HEK293 (cell line): ENCODE results near the gene AGTR1.

ENCODE experiments used
- CTCF ChIA-PET: fragments of 350-600 bp; formaldehyde crosslinking; extraction: SDS; loops from one replicate; lab custom pipeline; 2021; ENCODE audit warnings: antibody characterized with exemption; lab: Yijun Ruan, JAX
- POLR2A ChIA-PET: fragments of 300-600 bp; formaldehyde crosslinking; extraction: SDS; loops from one replicate; lab custom pipeline; 2020; ENCODE audit warnings: antibody characterized with exemption, inconsistent platforms; lab: Yijun Ruan, JAX
- H3K27ac ChIP-seq: fragments of 200-500 bp; sonication (Bioruptor generic); 2 replicates; pipeline ENCODE4 v1.5.1; 2014; ENCODE audit warnings: low read depth, low read length, control low read depth, inconsistent platforms; ENCODE audit errors: extremely low read depth
- H3K36me3 ChIP-seq, 2 experiments: fragments of 200-500 bp in 1 of 2; sonication (Bioruptor generic) in 1 of 2; 1 replicate in 1 of 2; 2 replicates in 1 of 2; pipeline ENCODE4 v1.5.1; 2014 to 2017; ENCODE audit warnings: inconsistent platforms in 2 of 2, low read length in 2 of 2; ENCODE audit not compliant: control insufficient read depth in 2 of 2, insufficient read depth in 1 of 2
- H3K4me1 ChIP-seq: fragments of 200-500 bp; sonication (Bioruptor generic); 2 replicates; pipeline ENCODE4 v1.5.1; 2014; ENCODE audit warnings: mild to moderate bottlenecking, low read length, inconsistent platforms; ENCODE audit not compliant: control insufficient read depth, insufficient read depth
- H3K4me3 ChIP-seq: 2 replicates; pipeline ENCODE4 v1.5.1; 2011; ENCODE audit warnings: low read depth, mild to moderate bottlenecking, control low read depth, low read length, moderate library complexity
- H3K9me3 ChIP-seq: fragments of 200-500 bp; sonication (Bioruptor generic); 2 replicates; pipeline ENCODE4 v1.5.1; 2014; ENCODE audit warnings: low read depth, low read length, inconsistent platforms; ENCODE audit not compliant: control insufficient read depth, insufficient read depth
- ATF2 ChIP-seq: fragments of 450-650 bp; formaldehyde crosslinking; IDR thresholded peaks from 2 replicates; pipeline ENCODE4 v1.5.1; 2016; ENCODE audit warnings: missing biosample characterization, missing genetic modification characterization, low read depth
- GLIS1 ChIP-seq: fragments of 450-650 bp; formaldehyde crosslinking; IDR thresholded peaks from 2 replicates; pipeline ENCODE4 v1.5.1; 2016; ENCODE audit warnings: missing biosample characterization, missing genetic modification characterization
- KLF1 ChIP-seq: fragments of 450-650 bp; formaldehyde crosslinking; IDR thresholded peaks from 2 replicates; pipeline ENCODE4 v1.5.1; 2016; ENCODE audit warnings: missing biosample characterization, missing genetic modification characterization
- SCRT2 ChIP-seq: fragments of 450-650 bp; formaldehyde crosslinking; IDR thresholded peaks from 2 replicates; pipeline ENCODE4 v1.5.1; 2016; ENCODE audit warnings: missing biosample characterization, missing genetic modification characterization
- ZBTB17 ChIP-seq: fragments of 450-650 bp; formaldehyde crosslinking; IDR thresholded peaks from 2 replicates; pipeline ENCODE4 v1.5.1; 2016; ENCODE audit warnings: missing biosample characterization, missing genetic modification characterization
- ZBTB44 ChIP-seq: fragments of 450-650 bp; IDR thresholded peaks from 2 replicates; pipeline ENCODE4 v1.5.1; 2018; ENCODE audit warnings: missing biosample characterization, mild to moderate bottlenecking, missing genetic modification characterization
- ZBTB48 ChIP-seq: fragments of 450-650 bp; formaldehyde crosslinking; IDR thresholded peaks from 2 replicates; pipeline ENCODE4 v1.5.1; 2016; ENCODE audit warnings: missing biosample characterization, missing genetic modification characterization
- ZNF169 ChIP-seq: fragments of 450-650 bp; formaldehyde crosslinking; IDR thresholded peaks from 2 replicates; pipeline ENCODE4 v1.5.1; 2016; ENCODE audit warnings: missing biosample characterization, missing genetic modification characterization
- ZNF2 ChIP-seq: fragments of 450-650 bp; formaldehyde crosslinking; IDR thresholded peaks from 2 replicates; pipeline ENCODE4 v1.5.1; 2016; ENCODE audit warnings: missing biosample characterization, missing genetic modification characterization
- ZNF202 ChIP-seq: fragments of 450-650 bp; formaldehyde crosslinking; IDR thresholded peaks from 2 replicates; pipeline ENCODE4 v1.5.1; 2016; ENCODE audit warnings: missing biosample characterization, missing genetic modification characterization, borderline replicate concordance
- ZNF211 ChIP-seq: fragments of 450-650 bp; formaldehyde crosslinking; IDR thresholded peaks from 2 replicates; pipeline ENCODE4 v1.5.1; 2016; ENCODE audit warnings: low read depth, missing biosample characterization, missing genetic modification characterization
- ZNF214 ChIP-seq: fragments of 450-650 bp; formaldehyde crosslinking; IDR thresholded peaks from 2 replicates; pipeline ENCODE4 v1.5.1; 2017; ENCODE audit warnings: missing biosample characterization, mild to moderate bottlenecking, missing genetic modification characterization, borderline replicate concordance
- ZNF239 ChIP-seq: fragments of 450-650 bp; formaldehyde crosslinking; IDR thresholded peaks from 2 replicates; pipeline ENCODE4 v1.5.1; 2016; ENCODE audit warnings: missing biosample characterization, missing genetic modification characterization
- ZNF24 ChIP-seq: fragments of 450-650 bp; formaldehyde crosslinking; IDR thresholded peaks from 2 replicates; pipeline ENCODE4 v1.5.1; 2016; ENCODE audit warnings: missing biosample characterization, missing genetic modification characterization
- ZNF398 ChIP-seq: fragments of 450-650 bp; formaldehyde crosslinking; IDR thresholded peaks from 2 replicates; pipeline ENCODE4 v1.5.1; 2017; ENCODE audit warnings: missing biosample characterization, missing genetic modification characterization
- ZNF510 ChIP-seq: fragments of 450-650 bp; formaldehyde crosslinking; IDR thresholded peaks from 2 replicates; pipeline ENCODE4 v1.5.1; 2018; ENCODE audit warnings: mild to moderate bottlenecking, missing genetic modification characterization, missing biosample characterization; ENCODE audit not compliant: insufficient replicate concordance
- ZNF529 ChIP-seq: fragments of 450-650 bp; formaldehyde crosslinking; IDR thresholded peaks from 2 replicates; pipeline ENCODE4 v1.5.1; 2017; ENCODE audit warnings: missing genetic modification characterization, missing biosample characterization; ENCODE audit not compliant: insufficient replicate concordance
- ZNF549 ChIP-seq: fragments of 450-650 bp; IDR thresholded peaks from 2 replicates; pipeline ENCODE4 v1.5.1; 2018; ENCODE audit warnings: missing biosample characterization, missing genetic modification characterization, mild to moderate bottlenecking, inconsistent platforms, moderate library complexity
- ZNF560 ChIP-seq: fragments of 450-650 bp; formaldehyde crosslinking; IDR thresholded peaks from 2 replicates; pipeline ENCODE4 v1.5.1; 2017; ENCODE audit warnings: missing biosample characterization, missing genetic modification characterization, borderline replicate concordance
- ZNF623 ChIP-seq: fragments of 450-650 bp; formaldehyde crosslinking; IDR thresholded peaks from 2 replicates; pipeline ENCODE4 v1.5.1; 2016; ENCODE audit warnings: missing biosample characterization, missing genetic modification characterization
- ZNF624 ChIP-seq: fragments of 450-650 bp; formaldehyde crosslinking; IDR thresholded peaks from 2 replicates; pipeline ENCODE4 v1.5.1; 2017; ENCODE audit warnings: missing biosample characterization, missing genetic modification characterization
- ZNF626 ChIP-seq: fragments of 450-650 bp; sonication (Bioruptor Pico); formaldehyde crosslinking; IDR thresholded peaks from 2 replicates; pipeline ENCODE4 v1.5.1; 2018; ENCODE audit warnings: missing biosample characterization, missing genetic modification characterization, inconsistent platforms
- ZNF792 ChIP-seq: fragments of 450-650 bp; formaldehyde crosslinking; IDR thresholded peaks from 2 replicates; pipeline ENCODE4 v1.5.1; 2016; ENCODE audit warnings: missing biosample characterization, missing genetic modification characterization
- ZNF830 ChIP-seq: fragments of 450-650 bp; IDR thresholded peaks from 2 replicates; pipeline ENCODE4 v1.5.0; 2018; ENCODE audit warnings: missing biosample characterization, missing genetic modification characterization, low read depth, mild to moderate bottlenecking, moderate library complexity
- TF ChIP-seq, protein P1 (sequence below): fragments of 450-650 bp; formaldehyde crosslinking; IDR thresholded peaks from 2 replicates; pipeline ENCODE4 v1.5.1; 2016; ENCODE audit warnings: missing biosample characterization, missing genetic modification characterization
- TF ChIP-seq, protein P2 (sequence below): fragments of 450-650 bp; formaldehyde crosslinking; IDR thresholded peaks from 2 replicates; pipeline ENCODE4 v1.5.1; 2016; ENCODE audit warnings: missing biosample characterization, missing genetic modification characterization

The AGTR1 gene

DNA sequence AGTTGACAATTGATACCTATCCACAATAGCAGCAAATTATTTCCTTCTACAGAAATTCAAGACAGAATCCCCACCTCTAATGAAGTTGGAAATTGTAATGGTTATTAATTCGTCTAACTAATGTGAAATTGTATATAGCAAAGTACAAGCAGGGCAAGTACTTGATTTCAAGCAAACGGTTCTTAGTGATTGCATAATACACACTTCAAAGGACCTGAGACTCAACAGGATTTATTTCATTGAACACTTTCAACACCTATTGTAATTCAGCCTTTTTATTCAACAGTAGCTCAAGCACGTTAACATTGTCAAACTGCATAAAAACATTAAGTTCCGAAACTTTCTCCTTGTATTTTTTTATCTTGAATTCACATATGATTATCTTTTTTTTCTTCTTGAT lies 40.2 kb upstream of the AGTR1 start:
- no peaks in the 10 kb centered on the region for H3K36me3 ChIP-seq
- no peaks in the 10 kb centered on the region for H3K4me1 ChIP-seq
- H3K27ac ChIP-seq: no peak overlapping the region
- no peak for TF ChIP-seq ZNF169
- no peak for TF ChIP-seq ZNF560 (tag by site-specific recombination)
- no peak for TF ChIP-seq ZNF202
- TF ChIP-seq, all 188 proteins: peak for 0
- H3K4me3 ChIP-seq: no peak overlapping the region
- CTCF ChIA-PET: no interaction called here
- H3K9me3 ChIP-seq: no peaks in the 10 kb centered on the region
- POLR2A ChIA-PET: no interaction called here

DNA sequence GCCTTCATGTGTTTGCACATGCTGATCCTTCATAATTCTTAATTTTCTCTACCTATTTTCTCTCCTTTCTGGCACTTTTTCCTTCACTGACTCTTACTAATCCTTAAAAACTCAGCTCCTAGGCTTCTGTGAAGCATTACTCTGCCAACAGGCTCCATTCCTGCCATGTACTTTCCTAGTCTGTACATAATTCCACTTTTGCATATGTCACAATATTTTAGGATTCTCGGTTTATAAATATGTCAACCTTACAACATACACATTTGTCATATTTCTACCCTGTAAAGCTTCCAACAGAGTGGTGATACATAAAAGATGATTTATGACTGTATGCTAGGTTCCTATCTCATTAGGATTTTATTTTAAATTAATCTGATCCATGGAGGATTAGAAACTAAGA lies 38.2 kb upstream of the AGTR1 start:
- Histone ChIP-seq H3K27ac (no peak overlapping the region), H3K9me3 (no peaks in the 10 kb centered on the region), H3K4me1 (no peaks in the 10 kb centered on the region), H3K4me3 (no peak overlapping the region), H3K36me3 (no peaks in the 10 kb centered on the region)
- ChIA-PET POLR2A (no interaction called here), CTCF (no interaction called here)
- TF ChIP-seq ZNF239 (tag by site-specific recombination) (no peak), KLF1 (tag by site-specific recombination) (no peak), ZNF398 (tag by site-specific recombination) (no peak), SCRT2 (no peak), GLIS1 (tag by site-specific recombination) (no peak), ZNF830 (tag by site-specific recombination) (no peak), ZNF24 (no peak), ATF2 (tag by site-specific recombination) (no peak), ZNF792 (tag by site-specific recombination) (no peak), ZNF626 (tag by site-specific recombination) (no peak), ZBTB48 (tag by site-specific recombination) (no peak), ZBTB44 (tag by site-specific recombination) (no peak), ZNF624 (no peak)
- TF ChIP-seq, protein P1, sequence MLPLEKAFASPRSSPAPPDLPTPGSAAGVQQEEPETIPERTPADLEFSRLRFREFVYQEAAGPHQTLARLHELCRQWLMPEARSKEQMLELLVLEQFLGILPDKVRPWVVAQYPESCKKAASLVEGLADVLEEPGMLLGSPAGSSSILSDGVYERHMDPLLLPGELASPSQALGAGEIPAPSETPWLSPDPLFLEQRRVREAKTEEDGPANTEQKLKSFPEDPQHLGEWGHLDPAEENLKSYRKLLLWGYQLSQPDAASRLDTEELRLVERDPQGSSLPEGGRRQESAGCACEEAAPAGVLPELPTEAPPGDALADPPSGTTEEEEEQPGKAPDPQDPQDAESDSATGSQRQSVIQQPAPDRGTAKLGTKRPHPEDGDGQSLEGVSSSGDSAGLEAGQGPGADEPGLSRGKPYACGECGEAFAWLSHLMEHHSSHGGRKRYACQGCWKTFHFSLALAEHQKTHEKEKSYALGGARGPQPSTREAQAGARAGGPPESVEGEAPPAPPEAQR (tag by site-specific recombination): no peak

- no peak overlapping the region for H3K27ac ChIP-seq
- ChIA-PET CTCF (no interaction called here), POLR2A (no interaction called here)
- no peaks in the 10 kb centered on the region for H3K4me1 ChIP-seq
- H3K4me3 ChIP-seq: no peak overlapping the region
- H3K9me3 ChIP-seq: no peaks in the 10 kb centered on the region
- H3K36me3 ChIP-seq: no peaks in the 10 kb centered on the region
- TF ChIP-seq ZNF214 (tag by site-specific recombination) (no peak), ZBTB17 (tag by site-specific recombination) (no peak), ZNF623 (no peak), ZNF529 (tag by site-specific recombination) (no peak), ZNF2 (no peak), ZNF211 (no peak), ZNF510 (tag by site-specific recombination) (no peak), ZNF202 (no peak), ZNF549 (tag by site-specific recombination) (no peak)
- TF ChIP-seq, protein P2, sequence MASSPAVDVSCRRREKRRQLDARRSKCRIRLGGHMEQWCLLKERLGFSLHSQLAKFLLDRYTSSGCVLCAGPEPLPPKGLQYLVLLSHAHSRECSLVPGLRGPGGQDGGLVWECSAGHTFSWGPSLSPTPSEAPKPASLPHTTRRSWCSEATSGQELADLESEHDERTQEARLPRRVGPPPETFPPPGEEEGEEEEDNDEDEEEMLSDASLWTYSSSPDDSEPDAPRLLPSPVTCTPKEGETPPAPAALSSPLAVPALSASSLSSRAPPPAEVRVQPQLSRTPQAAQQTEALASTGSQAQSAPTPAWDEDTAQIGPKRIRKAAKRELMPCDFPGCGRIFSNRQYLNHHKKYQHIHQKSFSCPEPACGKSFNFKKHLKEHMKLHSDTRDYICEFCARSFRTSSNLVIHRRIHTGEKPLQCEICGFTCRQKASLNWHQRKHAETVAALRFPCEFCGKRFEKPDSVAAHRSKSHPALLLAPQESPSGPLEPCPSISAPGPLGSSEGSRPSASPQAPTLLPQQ (tag by site-specific recombination): no peak
These were observed 17.4 kb upstream of the AGTR1 start for GRCh38 chr3:148680289-148680688.
